HCT116 (cell line): ENCODE measurements around the gene THOC6. TPM values are rescaled to one million over a fixed set of nuclear protein-coding genes. Genes with fewer than 3 reads are reported as not detected.

ENCODE experiments used
- ATAC-seq: fragments of 200-7000 bp; cut with Tn5 transposase; 2 replicates; pipeline ENCODE4 v1.9.1; 2020; ENCODE audit warnings: mild to moderate bottlenecking, moderate library complexity
- BruUV-seq: library from RNA; stranded (reverse); fragments of 400-500 nt; replicated peaks from 2 replicates; lab custom pipeline; 2021; lab: Mats Ljungman, UMichigan
- CTCF ChIA-PET: fragments of 300-600 bp; sonication (Branson Sonifier 250); formaldehyde crosslinking; loops from one replicate; lab custom pipeline; 2021; ENCODE audit warnings: antibody characterized with exemption; lab: Charles Lee
- POLR2A ChIA-PET: fragments of 300-600, 350-600 bp; sonication (Branson Sonifier 250); formaldehyde crosslinking; loops from one replicate; lab custom pipeline; 2021; ENCODE audit warnings: antibody characterized with exemption; lab: Charles Lee
- RAD21 ChIA-PET, 2 experiments: fragments of 300-600 bp; sonication (Branson Sonifier 250); formaldehyde crosslinking; loops; one replicate each; lab custom pipeline; 2023; ENCODE audit warnings: low total read pairs in 2 of 2; ENCODE audit not compliant: uncharacterized antibody in 2 of 2, unreplicated experiment in 2 of 2, low non-redundant PET in 1 of 2; lab: Charles Lee
- DNase-seq: peaks from one replicate; pipeline ENCODE4 v3.0.0-alpha.2; 2010; ENCODE audit warnings: low read depth, low spot score
- H2AFZ ChIP-seq: fragments of 200-600 bp; shearing (Covaris generic), sonication (generic); 2 replicates; pipeline ENCODE4 v1.6.1; 2017; ENCODE audit warnings: low read depth, mixed run types, mixed read lengths, antibody characterized with exemption, low read length; ENCODE audit not compliant: poor library complexity, severe bottlenecking
- H3K27ac ChIP-seq: 2 replicates; pipeline ENCODE4 v1.5.1; 2012; ENCODE audit warnings: low read depth, low read length
- H3K27me3 ChIP-seq: fragments of 200-600 bp; sonication (generic); 2 replicates; pipeline ENCODE4 v1.6.1; 2016; ENCODE audit warnings: mixed run types, low read length, mixed read lengths; ENCODE audit not compliant: insufficient read depth
- H3K36me3 ChIP-seq, 2 experiments: fragments of 200-500 bp in 1 of 2; fragments of 200-600 bp in 1 of 2; sonication (Bioruptor generic) in 1 of 2; sonication (generic) in 1 of 2; 2 replicates each; pipeline versions ENCODE4 v1.5.1 to v1.6.1; 2014 to 2016; ENCODE audit warnings: low read length in 2 of 2, inconsistent platforms in 1 of 2, mixed read lengths in 1 of 2, mixed run types in 1 of 2; ENCODE audit not compliant: insufficient read depth in 2 of 2, control insufficient read depth in 1 of 2
- H3K4me1 ChIP-seq, 2 experiments: fragments of 200-600 bp in 1 of 2; sonication (generic) in 1 of 2; 2 replicates each; pipeline versions ENCODE4 v1.5.1 to v1.6.1; 2012 to 2017; ENCODE audit warnings: low read length in 2 of 2, inconsistent platforms in 1 of 2, mild to moderate bottlenecking in 1 of 2, mixed read lengths in 1 of 2, mixed run types in 1 of 2, moderate library complexity in 1 of 2; ENCODE audit not compliant: insufficient read depth in 2 of 2, control insufficient read depth in 1 of 2
- H3K4me2 ChIP-seq: fragments of 200-600 bp; sonication (generic); 2 replicates; pipeline ENCODE4 v1.6.1; 2017; ENCODE audit warnings: mixed run types, low read length, mixed read lengths
- H3K4me3 ChIP-seq, 2 experiments: fragments of 200-600 bp in 1 of 2; sonication (generic) in 1 of 2; replicated peaks in 1 of 2; 2 replicates each; pipeline ENCODE4 v1.5.1; 2011 to 2016; ENCODE audit warnings: low read length in 2 of 2, control low read depth in 1 of 2, low read depth in 1 of 2, mild to moderate bottlenecking in 1 of 2, mixed read lengths in 1 of 2, mixed run types in 1 of 2
- H3K79me2 ChIP-seq: fragments of 200-600 bp; sonication (generic); 2 replicates; pipeline ENCODE4 v1.6.1; 2017; ENCODE audit warnings: mild to moderate bottlenecking, mixed run types, low read length, moderate library complexity, mixed read lengths; ENCODE audit not compliant: insufficient read depth
- H3K9ac ChIP-seq: fragments of 200-600 bp; sonication (generic); 2 replicates; pipeline ENCODE4 v1.6.1; 2016; ENCODE audit warnings: low read length, mixed read lengths
- H3K9me2 ChIP-seq: fragments of 200-600 bp; sonication (generic), shearing (Covaris generic); 2 replicates; pipeline ENCODE4 v1.6.1; 2017; ENCODE audit warnings: mixed run types, mild to moderate bottlenecking, moderate library complexity; ENCODE audit not compliant: insufficient read depth
- H3K9me3 ChIP-seq, 2 experiments: fragments of 200-500 bp in 1 of 2; fragments of 200-600 bp in 1 of 2; sonication (Bioruptor generic) in 1 of 2; sonication (generic) in 1 of 2; 2 replicates each; pipeline ENCODE4 v1.6.1; 2014 to 2017; ENCODE audit warnings: low read length in 2 of 2, mixed read lengths in 2 of 2, inconsistent platforms in 1 of 2, low read depth in 1 of 2, mild to moderate bottlenecking in 1 of 2, mixed run types in 1 of 2, moderate library complexity in 1 of 2; ENCODE audit not compliant: control insufficient read depth in 1 of 2, insufficient read depth in 1 of 2
- H4K20me1 ChIP-seq: fragments of 200-600 bp; sonication (generic), shearing (Covaris generic); 2 replicates; pipeline ENCODE4 v1.6.1; 2017; ENCODE audit warnings: mixed run types, mild to moderate bottlenecking, moderate library complexity; ENCODE audit not compliant: insufficient read depth
- CEBPB ChIP-seq: IDR thresholded peaks from 2 replicates; pipeline ENCODE4 v1.6.1; 2012; ENCODE audit warnings: low read depth
- CTCF ChIP-seq, 3 experiments: fragments of 200-600 bp in 1 of 3; sonication (generic) in 1 of 3; IDR thresholded peaks in 2 of 3; conservative IDR thresholded peaks in 1 of 3; 2 replicates each; pipeline ENCODE4 v1.5.1; 2012 to 2017; ENCODE audit warnings: low read depth in 2 of 3, low read length in 2 of 3, antibody characterized with exemption in 1 of 3, borderline replicate concordance in 1 of 3, control low read depth in 1 of 3, mild to moderate bottlenecking in 1 of 3, mixed read lengths in 1 of 3, mixed run types in 1 of 3, moderate library complexity in 1 of 3; ENCODE audit not compliant: insufficient read depth in 1 of 3
- ELF1 ChIP-seq: IDR thresholded peaks from 2 replicates; pipeline ENCODE4 v1.6.1; 2012; ENCODE audit warnings: low read depth, borderline replicate concordance
- REST ChIP-seq: IDR thresholded peaks from 2 replicates; pipeline ENCODE4 v1.6.1; 2012; ENCODE audit warnings: low read depth
- SRF ChIP-seq: IDR thresholded peaks from 2 replicates; pipeline ENCODE4 v1.6.1; 2012; ENCODE audit warnings: low read depth
- ZBTB33 ChIP-seq: IDR thresholded peaks from 2 replicates; pipeline ENCODE4 v1.6.1; 2011; ENCODE audit warnings: mild to moderate bottlenecking, low read length, moderate library complexity; ENCODE audit not compliant: insufficient replicate concordance; ENCODE audit errors: extremely low read depth
- ZNF274 ChIP-seq: fragments of 200-500 bp; sonication (Bioruptor generic); IDR thresholded peaks from 2 replicates; pipeline ENCODE4 v1.6.1; 2014; ENCODE audit warnings: mild to moderate bottlenecking, low read depth, low read length, inconsistent platforms
- intact Hi-C: fragments of 100-400 bp; cut with micrococcal nuclease; formaldehyde crosslinking; loops from 2 replicates; pipeline ENCODE4 v1.10.0; 2022
- total RNA-seq: library from RNA; stranded (reverse); gene quantifications from one replicate; pipeline ENCODE4 v1.2.1, GENCODE V29; 2021; ENCODE audit not compliant: unreplicated experiment

The THOC6 gene
- total RNA-seq, 1 experiment from 2014 or later = 62.9 TPM

GRCh38 chr16:3058139-3059030, 34.5 kb downstream of the THOC6 start:
- no peak overlapping the region for H2AFZ ChIP-seq
- H4K20me1 ChIP-seq = no peaks in the 10 kb centered on the region
- DNase-seq (peak; percentile 35), ATAC-seq (peak; percentile 72)
- peak in 1 of 3 experiments; percentile 23; a peak in 1 of 6 replicates for TF ChIP-seq CTCF (IDR thresholded peaks at IDR 0.05 in 2 of 3, conservative IDR thresholded peaks at IDR 0.05 in 1 of 3; ENCODE audit: borderline replicate concordance in 1 of 3, insufficient read depth in 1 of 3, low read depth in 2 of 3, low read length in 2 of 3)
- no peak for TF ChIP-seq CEBPB
- TF ChIP-seq ZNF274 = no peak
- TF ChIP-seq REST = no peak
- TF ChIP-seq ZBTB33 = no peak
- no peak for TF ChIP-seq ELF1
- TF ChIP-seq SRF = no peak
- peak overlapping the region; percentile 84 for H3K27ac ChIP-seq
- H3K4me3 ChIP-seq = peak overlapping the region; percentile 81 to 87
- H3K4me1 ChIP-seq = peaks cover 0 to 22% of the 10 kb centered on the region in 2 experiments; a peak in 3 of 4 replicates
- POLR2A ChIA-PET = interaction anchor here (0.6 to 1.7 kb wide), 5 partner anchors 11 to 117 kb away, joined by 3 to 6 read pairs (median 4); partner anchors contain the start of gene TNFRSF12A
- intact Hi-C loops = loop anchor here (2.0 to 10.0 kb wide), 2 partner anchors 70 to 116 kb away; no protein-coding TSS in a partner anchor
- CTCF ChIA-PET = interaction anchor here (0.6 to 2.5 kb wide), 12 partner anchors 9 to 108 kb away, joined by 3 to 16 read pairs (median 5); no protein-coding TSS in a partner anchor
- H3K9ac ChIP-seq = peak overlapping the region; percentile 95
- no peaks in the 10 kb centered on the region for H3K9me2 ChIP-seq
- H3K4me2 ChIP-seq = peak overlapping the region; percentile 95
- RAD21 ChIA-PET = interaction anchor here in 1 of 2 experiments (1.0 kb wide), 1 partner anchor 27 kb away, joined by 5 read pairs; no protein-coding TSS in a partner anchor
- no TSS peak for BruUV-seq
- H3K27me3 ChIP-seq = no peaks in the 10 kb centered on the region
- no peaks in the 10 kb centered on the region for H3K79me2 ChIP-seq
- H3K36me3 ChIP-seq = no peaks in the 10 kb centered on the region
- H3K9me3 ChIP-seq = no peaks in the 10 kb centered on the region
